Neural cell (in vitro differentiated cells): ENCODE results near the gene PAN3. TPM values are rescaled to one million over a fixed set of nuclear protein-coding genes. Genes with fewer than 3 reads are reported as not detected.

Experiments
- H2AFZ ChIP-seq: fragments of 200-600, 300-800 bp; sonication (generic), shearing (Covaris generic); 2 replicates; pipeline ENCODE4 v1.6.0; 2014; ENCODE audit warnings: low read depth, mild to moderate bottlenecking, antibody characterized with exemption, low read length, moderate library complexity
- H3F3A ChIP-seq: fragments of 200-600 bp; shearing (Covaris generic); 2 replicates; pipeline ENCODE4 v1.6.1; 2016; ENCODE audit warnings: mild to moderate bottlenecking, moderate library complexity, mixed read lengths, antibody characterized with exemption, low read length; ENCODE audit not compliant: insufficient read depth, poor library complexity, severe bottlenecking
- H3K27ac ChIP-seq: fragments of 200-600, 300-800 bp; sonication (generic), shearing (Covaris generic); 2 replicates; pipeline ENCODE4 v1.5.1; 2014; ENCODE audit warnings: mild to moderate bottlenecking, low read length, moderate library complexity
- H3K27me3 ChIP-seq: fragments of 300-800, 200-600 bp; sonication (generic), shearing (Covaris generic); 2 replicates; pipeline ENCODE4 v1.6.0; 2014; ENCODE audit warnings: mild to moderate bottlenecking, low read depth, low read length, moderate library complexity; ENCODE audit not compliant: insufficient read depth
- H3K36me3 ChIP-seq: fragments of 300-800, 200-600 bp; sonication (generic), shearing (Covaris generic); 2 replicates; pipeline ENCODE4 v1.5.1; 2014; ENCODE audit warnings: mild to moderate bottlenecking, antibody characterized with exemption, low read length, moderate library complexity; ENCODE audit not compliant: insufficient read depth
- H3K4me2 ChIP-seq: fragments of 300-800, 200-600 bp; sonication (generic), shearing (Covaris generic); 2 replicates; pipeline ENCODE4 v1.6.0; 2014; ENCODE audit warnings: mild to moderate bottlenecking, low read length
- H3K4me3 ChIP-seq: fragments of 300-800, 200-600 bp; sonication (generic), shearing (Covaris generic); 2 replicates; pipeline ENCODE4 v1.5.1; 2014; ENCODE audit warnings: mild to moderate bottlenecking, low read length, moderate library complexity
- H3K79me2 ChIP-seq: fragments of 200-600 bp; shearing (Covaris generic); replicated peaks from 2 replicates; pipeline ENCODE4 v1.6.0; 2014; ENCODE audit warnings: mild to moderate bottlenecking, low read length, moderate library complexity; ENCODE audit not compliant: insufficient read depth
- H3K9ac ChIP-seq: fragments of 300-800, 200-600 bp; sonication (generic), shearing (Covaris generic); 2 replicates; pipeline ENCODE4 v1.6.1; 2016; ENCODE audit warnings: mild to moderate bottlenecking, low read length, mixed read lengths
- H3K9me2 ChIP-seq: fragments of 200-600 bp; shearing (Covaris generic); 2 replicates; pipeline ENCODE4 v1.6.1; 2016; ENCODE audit warnings: mild to moderate bottlenecking, low read length, mixed read lengths; ENCODE audit not compliant: insufficient read depth
- H3K9me3 ChIP-seq: fragments of 200-600, 300-800 bp; sonication (generic), shearing (Covaris generic); 2 replicates; pipeline ENCODE4 v1.6.1; 2016; ENCODE audit warnings: mild to moderate bottlenecking, mixed run types, low read length, moderate library complexity, mixed read lengths
- H4K20me1 ChIP-seq: fragments of 200-600 bp; shearing (Covaris generic); 2 replicates; pipeline ENCODE4 v1.6.1; 2016; ENCODE audit warnings: mild to moderate bottlenecking, mixed run types; ENCODE audit not compliant: insufficient read depth
- CTCF ChIP-seq: fragments of 450-650 bp; IDR thresholded peaks from 2 replicates; pipeline ENCODE4 v1.5.1; 2014; ENCODE audit warnings: antibody characterized with exemption, mild to moderate bottlenecking, moderate library complexity; ENCODE audit not compliant: poor library complexity, severe bottlenecking
- EP300 ChIP-seq: fragments of 450-650 bp; conservative IDR thresholded peaks from 2 replicates; pipeline ENCODE4 v1.6.1; 2014; ENCODE audit warnings: antibody characterized with exemption, mild to moderate bottlenecking, moderate library complexity; ENCODE audit not compliant: poor library complexity, severe bottlenecking
- EZH2 ChIP-seq: fragments of 200-600, 300-800 bp; shearing (Covaris generic), sonication (generic); IDR thresholded peaks from 2 replicates; pipeline ENCODE4 v1.6.1; 2014; ENCODE audit warnings: antibody characterized with exemption, low read length, borderline replicate concordance, mild to moderate bottlenecking; ENCODE audit not compliant: insufficient read depth, poor library complexity, severe bottlenecking
- MXI1 ChIP-seq: fragments of 450-650 bp; conservative IDR thresholded peaks from 2 replicates; pipeline ENCODE4 v1.6.1; 2014; ENCODE audit warnings: antibody characterized with exemption, mild to moderate bottlenecking; ENCODE audit not compliant: poor library complexity, severe bottlenecking
- POLR2AphosphoS5 ChIP-seq: IDR thresholded peaks from 2 replicates; pipeline ENCODE4 v1.6.1; 2012
- RAD21 ChIP-seq: fragments of 450-650 bp; conservative IDR thresholded peaks from 2 replicates; pipeline ENCODE4 v1.6.1; 2014; ENCODE audit warnings: antibody characterized with exemption, mild to moderate bottlenecking, moderate library complexity
- REST ChIP-seq: IDR thresholded peaks from 2 replicates; pipeline ENCODE4 v1.6.1; 2012; ENCODE audit warnings: borderline replicate concordance
- SMC3 ChIP-seq: fragments of 450-650 bp; conservative IDR thresholded peaks from 2 replicates; pipeline ENCODE4 v1.6.1; 2014; ENCODE audit warnings: antibody characterized with exemption, mild to moderate bottlenecking, moderate library complexity; ENCODE audit not compliant: poor library complexity
- TAF1 ChIP-seq: IDR thresholded peaks from 2 replicates; pipeline ENCODE4 v1.6.1; 2012; ENCODE audit warnings: low read depth
- polyA plus RNA-seq: library from polyadenylated mRNA; depleted of rRNA; stranded (reverse); fragments of >200 nt; gene quantifications from 2 replicates; pipeline ENCODE4 v1.2.3, GENCODE V29; 2014

Gene PAN3
- polyA plus RNA-seq, 1 donor from 2014 or later, result 44.0 TPM

GRCh38 chr13:28145049-28145448, 6.7 kb downstream of the PAN3 start:
- Histone ChIP-seq H3K4me2 (no peak overlapping the region), H3K9me2 (no peaks in the 10 kb centered on the region), H3K27me3 (no peaks in the 10 kb centered on the region), H2AFZ (no peak overlapping the region), H3K4me3 (no peak overlapping the region), H3K27ac (no peak overlapping the region), H3K9me3 (no peaks in the 10 kb centered on the region), H3K36me3 (no peaks in the 10 kb centered on the region), H3K79me2 (peaks cover 97% of the 10 kb centered on the region), H3F3A (no peaks in the 10 kb centered on the region), H3K9ac (no peak overlapping the region), H4K20me1 (no peaks in the 10 kb centered on the region)
- TF ChIP-seq POLR2AphosphoS5 (no peak), EP300 (no peak), REST (no peak), SMC3 (no peak), EZH2 (no peak), CTCF (no peak), RAD21 (no peak), MXI1 (no peak), TAF1 (no peak)

GRCh38 chr13:28147495-28147894, 9.2 kb downstream of the PAN3 start:
- Histone ChIP-seq H3K4me3 (no peak overlapping the region), H3K4me2 (no peak overlapping the region), H3F3A (no peaks in the 10 kb centered on the region), H3K79me2 (peaks cover 84% of the 10 kb centered on the region), H3K27ac (no peak overlapping the region), H4K20me1 (no peaks in the 10 kb centered on the region), H2AFZ (no peak overlapping the region), H3K9ac (no peak overlapping the region), H3K36me3 (no peaks in the 10 kb centered on the region), H3K27me3 (no peaks in the 10 kb centered on the region), H3K9me3 (no peaks in the 10 kb centered on the region), H3K9me2 (no peaks in the 10 kb centered on the region)
- TF ChIP-seq MXI1 (no peak), RAD21 (no peak), CTCF (no peak), TAF1 (no peak), EZH2 (no peak), POLR2AphosphoS5 (no peak), REST (no peak), SMC3 (no peak), EP300 (no peak)
